CD14-positive monocyte (primary cell): ENCODE data around the gene ABHD16B. TPM values are rescaled to one million over a fixed set of nuclear protein-coding genes. Genes with fewer than 3 reads are reported as not detected.
A peak's percentile ranks its signal among the peaks of the same experiment; 100 is the strongest.

Experiments
- DNase-seq, 3 donors: peaks; one replicate each; pipeline ENCODE4 v3.0.0-alpha.2; 2011 to 2022
- H2AFZ ChIP-seq: 2 replicates; pipeline ENCODE4 v1.6.0; 2012; ENCODE audit warnings: mild to moderate bottlenecking, low read depth, low read length, inconsistent platforms; ENCODE audit not compliant: insufficient read depth, poor library complexity, severe bottlenecking
- H3K27ac ChIP-seq, 2 donors: 1 replicate in 1 of 2; 2 replicates in 1 of 2; pipeline ENCODE4 v1.5.1; 2012 to 2013; ENCODE audit warnings: low read length in 2 of 2, control low read depth in 1 of 2, inconsistent platforms in 1 of 2, low read depth in 1 of 2, mild to moderate bottlenecking in 1 of 2
- H3K27me3 ChIP-seq, 2 donors: one replicate each; pipeline versions ENCODE4 v1.6.0 to v1.6.1; 2011 to 2013; ENCODE audit warnings: low read length in 2 of 2; ENCODE audit not compliant: control insufficient read depth in 2 of 2, insufficient read depth in 2 of 2
- H3K36me3 ChIP-seq, 2 donors: replicated peaks in 1 of 2; 1 replicate in 1 of 2; 2 replicates in 1 of 2; pipeline versions ENCODE4 v1.5.1 to v1.6.1; 2012 to 2013; ENCODE audit warnings: low read length in 2 of 2, control low read depth in 1 of 2, inconsistent platforms in 1 of 2, mild to moderate bottlenecking in 1 of 2; ENCODE audit not compliant: insufficient read depth in 2 of 2, control insufficient read depth in 1 of 2
- H3K4me1 ChIP-seq, 2 donors: 1 replicate in 1 of 2; 2 replicates in 1 of 2; pipeline versions ENCODE4 v1.5.1 to v1.6.1; 2012 to 2013; ENCODE audit warnings: low read length in 2 of 2, control low read depth in 1 of 2, inconsistent platforms in 1 of 2, mild to moderate bottlenecking in 1 of 2, moderate library complexity in 1 of 2; ENCODE audit not compliant: insufficient read depth in 2 of 2, control insufficient read depth in 1 of 2
- H3K4me2 ChIP-seq: replicated peaks from 2 replicates; pipeline ENCODE3; 2012; ENCODE audit warnings: low read length, moderate library complexity, mild to moderate bottlenecking; ENCODE audit not compliant: poor library complexity, severe bottlenecking; ENCODE audit errors: extremely low read depth
- H3K4me3 ChIP-seq, 3 experiments: fragments of 200-600 bp in 1 of 3; sonication (generic) in 1 of 3; replicated peaks in 1 of 3; 1 replicate in 2 of 3; 2 replicates in 1 of 3; pipeline ENCODE4 v1.5.1; 2011 to 2013; ENCODE audit warnings: low read length in 3 of 3, mild to moderate bottlenecking in 3 of 3, control low read depth in 2 of 3, low read depth in 2 of 3, inconsistent platforms in 1 of 3, moderate library complexity in 1 of 3
- H3K79me2 ChIP-seq: 2 replicates; pipeline ENCODE4 v1.6.0; 2012; ENCODE audit warnings: mild to moderate bottlenecking, control low read depth, inconsistent platforms, low read length, moderate library complexity; ENCODE audit not compliant: insufficient read depth
- H3K9ac ChIP-seq: 2 replicates; pipeline ENCODE4 v1.6.0; 2017; ENCODE audit warnings: low read length, mild to moderate bottlenecking; ENCODE audit not compliant: insufficient read depth, poor library complexity, severe bottlenecking
- H3K9me3 ChIP-seq, 2 donors: replicated peaks in 1 of 2; 1 replicate in 1 of 2; 2 replicates in 1 of 2; pipeline versions ENCODE4 v1.5.1 to v1.6.1; 2012 to 2013; ENCODE audit warnings: low read length in 2 of 2, control low read depth in 1 of 2; ENCODE audit not compliant: control insufficient read depth in 1 of 2, insufficient read depth in 1 of 2
- H4K20me1 ChIP-seq: 2 replicates; pipeline ENCODE4 v1.6.0; 2012; ENCODE audit warnings: mild to moderate bottlenecking, low read length, control low read depth, moderate library complexity; ENCODE audit not compliant: insufficient read depth
- H3K27ac Mint-ChIP-seq, 7 donors: one replicate each; pipeline ENCODE4 v1.8.0; 2020; ENCODE audit warnings: mild to moderate bottlenecking in 7 of 7, mixed read lengths in 7 of 7, moderate library complexity in 6 of 7, inconsistent platforms in 2 of 7
- H3K27me3 Mint-ChIP-seq, 3 donors: one replicate each; pipeline ENCODE4 v1.8.0; 2021 to 2022; ENCODE audit warnings: low read depth in 3 of 3, mild to moderate bottlenecking in 3 of 3, mixed read lengths in 3 of 3, moderate library complexity in 3 of 3, inconsistent platforms in 1 of 3
- H3K36me3 Mint-ChIP-seq, 2 donors: one replicate each; pipeline ENCODE4 v1.8.0; 2020; ENCODE audit warnings: mixed read lengths in 2 of 2, inconsistent platforms in 1 of 2, mild to moderate bottlenecking in 1 of 2
- H3K4me1 Mint-ChIP-seq: one replicate; pipeline ENCODE4 v1.8.0; 2020; ENCODE audit warnings: mild to moderate bottlenecking, mixed read lengths
- H3K4me3 Mint-ChIP-seq, 2 donors: one replicate each; pipeline ENCODE4 v1.8.0; 2020; ENCODE audit warnings: mild to moderate bottlenecking in 2 of 2, mixed read lengths in 2 of 2, moderate library complexity in 1 of 2
- H3K9me3 Mint-ChIP-seq, 7 donors: one replicate each; pipeline ENCODE4 v1.8.0; 2020 to 2022; ENCODE audit warnings: mixed read lengths in 7 of 7, mild to moderate bottlenecking in 6 of 7, moderate library complexity in 6 of 7, inconsistent platforms in 2 of 7
- WGBS: methylation state at CpG from one replicate; pipeline ENCODE4 v1.1.5; 2013; ENCODE audit warnings: missing lambda C conversion rate; ENCODE audit not compliant: insufficient coverage; 5-methylcytosine and 5-hydroxymethylcytosine counted together
- intact Hi-C, 2 donors: fragments of 100-400 bp; cut with micrococcal nuclease; formaldehyde crosslinking; loops; one replicate each; pipeline versions ENCODE4 v1.15.0 to v1.15.1; 2023
- polyA plus RNA-seq, 3 donors: library from polyadenylated mRNA; depleted of rRNA in 1 of 3; unstranded in 2 of 3; stranded (reverse) in 1 of 3; fragments of 300-500 nt in 2 of 3; fragments of >200 nt in 1 of 3; fragmentation: Illumina TruSeq in 2 of 3; gene quantifications; 1 replicate in 2 of 3; 2 replicates in 1 of 3; pipeline ENCODE4 v1.2.3, GENCODE V29; 2012 to 2021
- TF ChIP-seq, protein P1 (sequence below): fragments of 200-600 bp; IDR thresholded peaks from one replicate; pipeline ENCODE4 v1.8.0; 2022; ENCODE audit warnings: antibody characterized with exemption, mild to moderate bottlenecking

ABHD16B gene
- polyA plus RNA-seq, 3 donors, result not detected

DNA sequence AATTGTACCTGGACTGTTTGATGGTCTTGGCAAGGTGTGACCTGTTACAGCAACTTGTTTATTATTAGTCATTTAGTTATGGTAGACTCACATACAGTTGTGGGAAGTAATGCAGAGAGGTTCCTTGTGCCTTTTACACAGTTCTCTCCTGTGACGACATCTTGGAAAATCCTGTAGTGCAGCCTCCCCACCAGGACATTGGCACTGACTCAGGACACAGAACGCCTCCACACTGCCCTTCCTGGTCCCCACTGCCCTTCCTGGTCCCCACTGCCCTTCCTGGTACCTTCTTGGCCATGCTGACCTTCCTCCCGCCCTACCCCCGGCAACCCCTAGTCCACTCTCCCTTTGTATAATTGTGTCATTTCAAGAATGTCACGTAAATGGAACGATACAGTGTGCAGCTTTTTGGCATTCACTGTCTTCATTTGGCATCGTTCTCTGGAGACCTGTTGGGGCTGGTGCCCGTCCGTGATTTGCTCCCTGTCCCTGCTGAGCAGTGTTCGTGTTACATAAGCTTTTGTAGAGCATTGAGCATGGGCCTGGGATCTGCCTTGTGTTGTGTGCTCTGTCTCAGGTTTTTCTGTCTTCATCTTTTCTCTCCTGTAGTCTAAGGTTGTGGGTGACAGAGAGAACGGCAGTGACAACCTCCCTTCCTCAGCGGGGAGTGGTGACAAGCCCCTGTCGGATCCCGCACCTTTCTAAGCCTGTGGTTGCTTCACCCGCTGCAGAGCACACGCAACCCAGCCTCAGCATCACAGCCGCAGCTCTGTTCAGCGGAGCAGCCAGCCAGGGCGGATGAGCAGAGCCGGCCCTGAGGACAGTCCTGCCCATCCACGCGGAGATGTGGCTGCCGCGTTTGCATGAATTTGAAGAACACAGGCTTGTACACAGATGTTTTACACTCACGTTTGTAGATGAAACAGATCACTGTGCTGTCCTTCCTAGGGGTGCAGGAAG is 28.2 kb downstream of the ABHD16B start:
- 76% methylated on average over 20 of the region's 25 CpGs for WGBS
- intact Hi-C loops, result loop anchor here in 1 of 2 donors (10.0 kb wide), 1 partner anchor 325 kb away; no protein-coding TSS in a partner anchor
- H3K4me1 ChIP-seq, result peaks cover 26 to 33% of the 10 kb centered on the region in 2 donors
- Mint-ChIP-seq H3K9me3 (no peaks in the 10 kb centered on the region), H3K4me1 (peaks cover 25% of the 10 kb centered on the region), H3K36me3 (peaks cover 67 to 83% of the 10 kb centered on the region in 2 donors), H3K27me3 (no peaks in the 10 kb centered on the region), H3K27ac (peak overlapping the region; percentile 69 to 91 (median 82)), H3K4me3 (peak overlapping the region; percentile 13 to 59)
- H3K36me3 ChIP-seq, result peaks cover 67 to 82% of the 10 kb centered on the region in 2 donors
- H3K27ac ChIP-seq, result peak overlapping the region; percentile 55 to 56
- peaks cover 48% of the 10 kb centered on the region for H3K79me2 ChIP-seq
- no peak overlapping the region for H3K4me3 ChIP-seq
- TF ChIP-seq, protein P1, sequence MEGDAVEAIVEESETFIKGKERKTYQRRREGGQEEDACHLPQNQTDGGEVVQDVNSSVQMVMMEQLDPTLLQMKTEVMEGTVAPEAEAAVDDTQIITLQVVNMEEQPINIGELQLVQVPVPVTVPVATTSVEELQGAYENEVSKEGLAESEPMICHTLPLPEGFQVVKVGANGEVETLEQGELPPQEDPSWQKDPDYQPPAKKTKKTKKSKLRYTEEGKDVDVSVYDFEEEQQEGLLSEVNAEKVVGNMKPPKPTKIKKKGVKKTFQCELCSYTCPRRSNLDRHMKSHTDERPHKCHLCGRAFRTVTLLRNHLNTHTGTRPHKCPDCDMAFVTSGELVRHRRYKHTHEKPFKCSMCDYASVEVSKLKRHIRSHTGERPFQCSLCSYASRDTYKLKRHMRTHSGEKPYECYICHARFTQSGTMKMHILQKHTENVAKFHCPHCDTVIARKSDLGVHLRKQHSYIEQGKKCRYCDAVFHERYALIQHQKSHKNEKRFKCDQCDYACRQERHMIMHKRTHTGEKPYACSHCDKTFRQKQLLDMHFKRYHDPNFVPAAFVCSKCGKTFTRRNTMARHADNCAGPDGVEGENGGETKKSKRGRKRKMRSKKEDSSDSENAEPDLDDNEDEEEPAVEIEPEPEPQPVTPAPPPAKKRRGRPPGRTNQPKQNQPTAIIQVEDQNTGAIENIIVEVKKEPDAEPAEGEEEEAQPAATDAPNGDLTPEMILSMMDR, result no peak
- no peak overlapping the region for H3K4me2 ChIP-seq
- H3K9ac ChIP-seq, result no peak overlapping the region
- no peaks in the 10 kb centered on the region for H3K27me3 ChIP-seq
- peaks cover 100% of the 10 kb centered on the region for H4K20me1 ChIP-seq
- no peaks in the 10 kb centered on the region for H3K9me3 ChIP-seq
- peak in 1 of 3 donors; percentile 91 for DNase-seq
- no peak overlapping the region for H2AFZ ChIP-seq

DNA sequence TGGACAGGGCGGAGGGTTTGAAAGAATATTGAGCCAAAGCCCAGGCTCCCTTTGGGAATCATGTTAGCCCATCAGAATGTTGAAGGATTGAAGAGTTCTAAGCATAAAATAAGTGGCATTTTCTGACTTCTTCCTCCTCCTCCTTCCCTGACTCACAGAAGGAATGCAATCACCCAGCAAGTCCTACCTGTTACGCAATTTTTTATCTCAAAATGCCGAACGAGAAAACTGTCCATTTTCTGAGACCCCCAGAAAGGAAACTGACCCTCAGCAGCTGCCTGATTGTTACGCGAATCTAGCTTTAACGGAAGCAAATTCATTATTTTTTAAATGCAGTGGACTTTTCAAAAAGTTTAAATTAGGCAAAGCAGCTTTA is 28.9 kb downstream of the ABHD16B start:
- Mint-ChIP-seq H3K4me1 (peaks cover 26% of the 10 kb centered on the region), H3K27ac (peak overlapping the region; percentile 69 to 91 (median 78)), H3K27me3 (no peaks in the 10 kb centered on the region), H3K4me3 (peak overlapping the region in 1 of 2 donors; percentile 13), H3K36me3 (peaks cover 61 to 76% of the 10 kb centered on the region in 2 donors), H3K9me3 (no peaks in the 10 kb centered on the region)
- 32% methylated on average over 4 of the region's 7 CpGs for WGBS
- H3K36me3 ChIP-seq, result peaks cover 61 to 75% of the 10 kb centered on the region in 2 donors
- TF ChIP-seq, protein P1, result no peak
- peaks cover 28 to 36% of the 10 kb centered on the region in 2 donors for H3K4me1 ChIP-seq
- H2AFZ ChIP-seq, result no peak overlapping the region
- H3K9me3 ChIP-seq, result no peaks in the 10 kb centered on the region
- intact Hi-C loops, result loop anchor here in 1 of 2 donors (10.0 kb wide), 1 partner anchor 325 kb away; no protein-coding TSS in a partner anchor
- no peak overlapping the region for H3K4me2 ChIP-seq
- H3K4me3 ChIP-seq, result no peak overlapping the region
- H3K9ac ChIP-seq, result no peak overlapping the region
- peak overlapping the region; percentile 55 to 56 for H3K27ac ChIP-seq
- H3K27me3 ChIP-seq, result no peaks in the 10 kb centered on the region
- H3K79me2 ChIP-seq, result peaks cover 42% of the 10 kb centered on the region
- DNase-seq, result peak in 1 of 3 donors; percentile 55
- H4K20me1 ChIP-seq, result peaks cover 96% of the 10 kb centered on the region
